Measurements from ENCODE around the gene CFAP100. TPM values are rescaled to one million over a fixed set of nuclear protein-coding genes. Genes with fewer than 3 reads are reported as not detected.

CFAP100 gene
- total and polyA plus RNA-seq, 9 of the 15 experiments (the other 6 are each of a cell fraction or from before 2014, with no cell fraction given) = not detected

- no peak for TF ChIP-seq ZBTB40 (IDR thresholded peaks at IDR 0.05)
- TF ChIP-seq ZBTB40 (CRISPR knock-in tag; IDR thresholded peaks at IDR 0.05) = no peak
- no peak for TF ChIP-seq ELF1 (tag; IDR thresholded peaks at IDR 0.05)
- no peak for TF ChIP-seq POLR3G (IDR thresholded peaks at IDR 0.05; ENCODE audit: extremely low read depth, insufficient read length, insufficient replicate concordance)
- TF ChIP-seq ARID2 (IDR thresholded peaks at IDR 0.05) = peak; percentile 54; the same call in 1 of the 2 replicates
- TF ChIP-seq EZH2 (IDR thresholded peaks at IDR 0.05; ENCODE audit: borderline replicate concordance, low read depth, low read length) = no peak
- no peak; the same call in 1 of the 2 replicates for TF ChIP-seq GATAD2B (IDR thresholded peaks at IDR 0.05; ENCODE audit: borderline replicate concordance)
- TF ChIP-seq GABPA (tag; conservative IDR thresholded peaks at IDR 0.05; ENCODE audit: low read depth) = no peak
- TF ChIP-seq HNRNPUL1 (IDR thresholded peaks at IDR 0.05; ENCODE audit: low read length) = no peak
- no peak for TF ChIP-seq ZNF347 (CRISPR knock-in tag; IDR thresholded peaks at IDR 0.05; ENCODE audit: low read depth)
- no peak for TF ChIP-seq ZNF354B (CRISPR knock-in tag; IDR thresholded peaks at IDR 0.05)
- no peak for TF ChIP-seq XRCC5 (IDR thresholded peaks at IDR 0.05; ENCODE audit: low read depth, low read length)
- no peak for TF ChIP-seq HES1 (IDR thresholded peaks at IDR 0.05; ENCODE audit: low read depth)
- no peak for TF ChIP-seq ID3 (CRISPR knock-in tag; IDR thresholded peaks at IDR 0.05)
- TF ChIP-seq ID3 (tag; IDR thresholded peaks at IDR 0.05) = no peak
These were observed 5.5 kb upstream of the CFAP100 start (continued) for GRCh38 chr3:126389112-126389793.

All from K562 (cell line).